CD8-positive, alpha-beta memory T cell (primary cell): Measurements from ENCODE around the gene CTNNA3. TPM values are rescaled to one million over a fixed set of nuclear protein-coding genes. Genes with fewer than 3 reads are reported as not detected.
A peak's percentile ranks its signal among the peaks of the same experiment; 100 is the strongest.

ENCODE experiments used
- CTCF ChIA-PET: fragments of 350-600 bp; sonication (Branson Sonifier 250); formaldehyde crosslinking; loops from one replicate; lab custom pipeline; 2021; ENCODE audit warnings: antibody characterized with exemption; lab: Charles Lee
- POLR2A ChIA-PET: fragments of 350-600 bp; sonication (Branson Sonifier 250); formaldehyde crosslinking; loops from one replicate; lab custom pipeline; 2021; ENCODE audit warnings: antibody characterized with exemption; lab: Charles Lee
- DNase-seq, 5 donors: peaks; one replicate each; pipeline versions ENCODE4 v3.0.0 to v3.0.0-alpha.2; 2020 to 2022; ENCODE audit warnings: mixed read lengths in 1 of 5
- H3K27ac ChIP-seq: one replicate; pipeline ENCODE4 v1.7.0; 2013; ENCODE audit warnings: low read depth, mild to moderate bottlenecking, low read length, moderate library complexity
- H3K27me3 ChIP-seq: 2 replicates; pipeline ENCODE4 v1.7.0; 2013; ENCODE audit warnings: low read length, mild to moderate bottlenecking; ENCODE audit not compliant: insufficient read depth, poor library complexity, severe bottlenecking
- H3K36me3 ChIP-seq: 2 replicates; pipeline ENCODE4 v1.7.0; 2013; ENCODE audit warnings: mild to moderate bottlenecking, low read length, moderate library complexity; ENCODE audit not compliant: insufficient read depth
- H3K4me1 ChIP-seq: 2 replicates; pipeline ENCODE4 v1.7.0; 2013; ENCODE audit warnings: mild to moderate bottlenecking, low read length, moderate library complexity; ENCODE audit not compliant: insufficient read depth
- H3K4me3 ChIP-seq: 2 replicates; pipeline ENCODE4 v1.7.0; 2013; ENCODE audit warnings: mild to moderate bottlenecking, low read length
- H3K9me3 ChIP-seq: 2 replicates; pipeline ENCODE4 v1.7.0; 2013; ENCODE audit warnings: mild to moderate bottlenecking, low read length
- H3K27ac Mint-ChIP-seq, 8 donors: one replicate each; pipeline ENCODE4 v1.8.0; 2020 to 2021; ENCODE audit warnings: mixed read lengths in 8 of 8, mild to moderate bottlenecking in 6 of 8, inconsistent platforms in 3 of 8, moderate library complexity in 3 of 8
- H3K27me3 Mint-ChIP-seq, 2 donors: one replicate each; pipeline ENCODE4 v1.8.0; 2020 to 2021; ENCODE audit warnings: mixed read lengths in 2 of 2, mild to moderate bottlenecking in 1 of 2, moderate library complexity in 1 of 2
- H3K36me3 Mint-ChIP-seq, 3 donors: one replicate each; pipeline ENCODE4 v1.8.0; 2020 to 2021; ENCODE audit warnings: mixed read lengths in 3 of 3, inconsistent platforms in 1 of 3, mild to moderate bottlenecking in 1 of 3
- H3K4me1 Mint-ChIP-seq, 3 donors: one replicate each; pipeline ENCODE4 v1.8.0; 2020 to 2021; ENCODE audit warnings: mixed read lengths in 3 of 3, inconsistent platforms in 1 of 3, mild to moderate bottlenecking in 1 of 3
- H3K4me3 Mint-ChIP-seq, 7 donors: one replicate each; pipeline ENCODE4 v1.8.0; 2020 to 2021; ENCODE audit warnings: mixed read lengths in 7 of 7, mild to moderate bottlenecking in 6 of 7, moderate library complexity in 4 of 7, inconsistent platforms in 2 of 7
- H3K9me3 Mint-ChIP-seq, 5 donors: one replicate each; pipeline ENCODE4 v1.8.0; 2020 to 2022; ENCODE audit warnings: mixed read lengths in 5 of 5, mild to moderate bottlenecking in 3 of 5, moderate library complexity in 2 of 5, inconsistent platforms in 1 of 5
- polyA plus RNA-seq: library from polyadenylated mRNA; unstranded; fragments of 300-500 nt; fragmentation: Illumina TruSeq; gene quantifications from one replicate; pipeline ENCODE4 v1.2.3, GENCODE V29; 2021
- total RNA-seq, 2 experiments: library from RNA; stranded (reverse); gene quantifications; one replicate each; pipeline ENCODE4 v1.2.3, GENCODE V29; 2021

The CTNNA3 gene
- total and polyA plus RNA-seq, 3 experiments from 2014 or later: 0.92 TPM; not detected in 2

GRCh38 chr10:65940105-65940504, 1755.9 kb downstream of the CTNNA3 start:
- Histone ChIP-seq H3K27ac (no peak overlapping the region), H3K4me1 (no peaks in the 10 kb centered on the region), H3K9me3 (no peaks in the 10 kb centered on the region), H3K4me3 (no peak overlapping the region), H3K36me3 (no peaks in the 10 kb centered on the region), H3K27me3 (no peaks in the 10 kb centered on the region)
- no peaks in the 10 kb centered on the region for H3K36me3 Mint-ChIP-seq
- no peaks in the 10 kb centered on the region for H3K27me3 Mint-ChIP-seq
- H3K4me1 Mint-ChIP-seq: no peaks in the 10 kb centered on the region
- no peak overlapping the region for H3K27ac Mint-ChIP-seq
- no peak overlapping the region for H3K4me3 Mint-ChIP-seq
- POLR2A ChIA-PET: no interaction called here
- DNase-seq: no peak
- peaks cover 0 to 21% (median 9%) of the 10 kb centered on the region in 5 donors for H3K9me3 Mint-ChIP-seq
- CTCF ChIA-PET: no interaction called here

GRCh38 chr10:65931291-65932070, 1764.5 kb downstream of the CTNNA3 start:
- Mint-ChIP-seq H3K9me3 (peaks cover 0 to 22% (median 10%) of the 10 kb centered on the region in 5 donors), H3K4me3 (no peak overlapping the region), H3K4me1 (no peaks in the 10 kb centered on the region), H3K27me3 (no peaks in the 10 kb centered on the region), H3K27ac (no peak overlapping the region), H3K36me3 (no peaks in the 10 kb centered on the region)
- H3K4me3 ChIP-seq: no peak overlapping the region
- H3K9me3 ChIP-seq: no peaks in the 10 kb centered on the region
- POLR2A ChIA-PET: no interaction called here
- H3K27ac ChIP-seq: no peak overlapping the region
- no peak for DNase-seq
- CTCF ChIA-PET: no interaction called here
- H3K27me3 ChIP-seq: no peaks in the 10 kb centered on the region
- no peaks in the 10 kb centered on the region for H3K36me3 ChIP-seq
- no peaks in the 10 kb centered on the region for H3K4me1 ChIP-seq

GRCh38 chr10:65911151-65911835, 1784.7 kb downstream of the CTNNA3 start:
- ChIA-PET CTCF (no interaction called here), POLR2A (no interaction called here)
- Histone ChIP-seq H3K27ac (no peak overlapping the region), H3K36me3 (no peaks in the 10 kb centered on the region), H3K4me1 (no peaks in the 10 kb centered on the region), H3K27me3 (no peaks in the 10 kb centered on the region), H3K9me3 (no peaks in the 10 kb centered on the region), H3K4me3 (no peak overlapping the region)
- Mint-ChIP-seq H3K27ac (no peak overlapping the region), H3K9me3 (peaks cover 3 to 15% (median 7%) of the 10 kb centered on the region in 5 donors), H3K36me3 (peaks cover 0 to 1% (median 0%) of the 10 kb centered on the region in 3 donors), H3K27me3 (no peaks in the 10 kb centered on the region), H3K4me3 (no peak overlapping the region), H3K4me1 (no peaks in the 10 kb centered on the region)
- no peak for DNase-seq

GRCh38 chr10:65910209-65910608, 1785.8 kb downstream of the CTNNA3 start:
- Mint-ChIP-seq H3K27me3 (no peaks in the 10 kb centered on the region), H3K4me3 (no peak overlapping the region), H3K27ac (no peak overlapping the region), H3K9me3 (peaks cover 3 to 9% (median 7%) of the 10 kb centered on the region in 5 donors), H3K4me1 (no peaks in the 10 kb centered on the region), H3K36me3 (peaks cover 0 to 1% (median 0%) of the 10 kb centered on the region in 3 donors)
- ChIA-PET POLR2A (no interaction called here), CTCF (no interaction called here)
- no peaks in the 10 kb centered on the region for H3K27me3 ChIP-seq
- no peaks in the 10 kb centered on the region for H3K36me3 ChIP-seq
- H3K4me1 ChIP-seq: no peaks in the 10 kb centered on the region
- H3K4me3 ChIP-seq: no peak overlapping the region
- H3K9me3 ChIP-seq: no peaks in the 10 kb centered on the region
- DNase-seq: no peak
- H3K27ac ChIP-seq: no peak overlapping the region

GRCh38 chr10:65907199-65907712, 1788.7 kb downstream of the CTNNA3 start:
- no peaks in the 10 kb centered on the region for H3K27me3 ChIP-seq

GRCh38 chr10:65903620-65904019, 1792.4 kb downstream of the CTNNA3 start:
- no peaks in the 10 kb centered on the region for H3K9me3 ChIP-seq
- POLR2A ChIA-PET: no interaction called here
- no peak for DNase-seq
- Mint-ChIP-seq H3K4me1 (no peaks in the 10 kb centered on the region), H3K27ac (no peak overlapping the region), H3K9me3 (peaks cover 0 to 25% (median 5%) of the 10 kb centered on the region in 5 donors), H3K4me3 (no peak overlapping the region), H3K27me3 (no peaks in the 10 kb centered on the region), H3K36me3 (peaks cover 0 to 1% (median 0%) of the 10 kb centered on the region in 3 donors)
- no peak overlapping the region for H3K27ac ChIP-seq
- no peaks in the 10 kb centered on the region for H3K36me3 ChIP-seq
- no peaks in the 10 kb centered on the region for H3K4me1 ChIP-seq
- H3K4me3 ChIP-seq: no peak overlapping the region
- no peaks in the 10 kb centered on the region for H3K27me3 ChIP-seq
- CTCF ChIA-PET: no interaction called here

More at GRCh38 chr10:65907199-65907712, 1788.7 kb downstream of the CTNNA3 start:
- ChIA-PET CTCF (interaction anchor here (1.5 kb wide), 1 partner anchor 11 kb away, joined by 4 read pairs; no protein-coding TSS in a partner anchor), POLR2A (no interaction called here)
- Mint-ChIP-seq H3K27me3 (no peaks in the 10 kb centered on the region), H3K4me3 (no peak overlapping the region), H3K4me1 (no peaks in the 10 kb centered on the region), H3K27ac (no peak overlapping the region), H3K36me3 (peaks cover 0 to 1% (median 0%) of the 10 kb centered on the region in 3 donors), H3K9me3 (peaks cover 0 to 10% (median 7%) of the 10 kb centered on the region in 5 donors)
- Histone ChIP-seq H3K36me3 (no peaks in the 10 kb centered on the region), H3K9me3 (no peaks in the 10 kb centered on the region), H3K27ac (no peak overlapping the region), H3K4me3 (no peak overlapping the region), H3K4me1 (no peaks in the 10 kb centered on the region)
- DNase-seq: peak in 1 of 5 donors; percentile 35

GRCh38 chr10:65900271-65900670, 1795.7 kb downstream of the CTNNA3 start:
- H3K4me1 ChIP-seq: no peaks in the 10 kb centered on the region
- no peak for DNase-seq
- H3K4me3 Mint-ChIP-seq: no peak overlapping the region
- H3K27ac Mint-ChIP-seq: no peak overlapping the region
- H3K9me3 ChIP-seq: no peaks in the 10 kb centered on the region
- no peaks in the 10 kb centered on the region for H3K36me3 Mint-ChIP-seq
- no peak overlapping the region for H3K4me3 ChIP-seq
- H3K9me3 Mint-ChIP-seq: peaks cover 0 to 23% (median 2%) of the 10 kb centered on the region in 5 donors
- H3K4me1 Mint-ChIP-seq: no peaks in the 10 kb centered on the region
- ChIA-PET CTCF (no interaction called here), POLR2A (no interaction called here)
- H3K27me3 ChIP-seq: no peaks in the 10 kb centered on the region
- no peak overlapping the region for H3K27ac ChIP-seq
- H3K27me3 Mint-ChIP-seq: no peaks in the 10 kb centered on the region
- no peaks in the 10 kb centered on the region for H3K36me3 ChIP-seq

- Histone ChIP-seq H3K27ac (no peak overlapping the region), H3K4me1 (no peaks in the 10 kb centered on the region), H3K27me3 (no peaks in the 10 kb centered on the region), H3K9me3 (no peaks in the 10 kb centered on the region), H3K36me3 (no peaks in the 10 kb centered on the region), H3K4me3 (no peak overlapping the region)
- CTCF ChIA-PET: no interaction called here
- DNase-seq: no peak
- no peak overlapping the region for H3K4me3 Mint-ChIP-seq
- POLR2A ChIA-PET: no interaction called here
- H3K36me3 Mint-ChIP-seq: no peaks in the 10 kb centered on the region
- H3K27me3 Mint-ChIP-seq: no peaks in the 10 kb centered on the region
- H3K4me1 Mint-ChIP-seq: no peaks in the 10 kb centered on the region
- H3K27ac Mint-ChIP-seq: no peak overlapping the region
- peaks cover 0 to 27% (median 2%) of the 10 kb centered on the region in 5 donors for H3K9me3 Mint-ChIP-seq
These were observed 1797.9 kb downstream of the CTNNA3 start for GRCh38 chr10:65898055-65898454.
